C4-2B (cell line): ENCODE results near the gene NOP58.

Experiments used
- CTCF ChIP-seq: fragments of 450-650 bp; conservative IDR thresholded peaks from 2 replicates; pipeline ENCODE4 v1.5.1; 2017; ENCODE audit warnings: mild to moderate bottlenecking
- ZFX ChIP-seq: fragments of 450-650 bp; IDR thresholded peaks from 2 replicates; pipeline ENCODE4 v1.6.1; 2017

GRCh38 chr2:202311823-202312388 is 46.3 kb downstream of the NOP58 start:
- TF ChIP-seq CTCF (no peak), ZFX (no peak)
